Islet of Langerhans (tissue), 1 donor: ENCODE measurements around the gene ADARB1.

Experiments
- FAIRE-seq: peaks from one replicate; lab custom pipeline; 2011; peaks lifted over from hg19 to GRCh38; lab: Jason Lieb, UNC

The ADARB1 gene

GRCh38 chr21:45253633-45254459 is 179.5 kb downstream of the ADARB1 start:
- no peak for FAIRE-seq

- no peak for FAIRE-seq
Measured at GRCh38 chr21:45254460-45254930, 180.1 kb downstream of the ADARB1 start.

DNA sequence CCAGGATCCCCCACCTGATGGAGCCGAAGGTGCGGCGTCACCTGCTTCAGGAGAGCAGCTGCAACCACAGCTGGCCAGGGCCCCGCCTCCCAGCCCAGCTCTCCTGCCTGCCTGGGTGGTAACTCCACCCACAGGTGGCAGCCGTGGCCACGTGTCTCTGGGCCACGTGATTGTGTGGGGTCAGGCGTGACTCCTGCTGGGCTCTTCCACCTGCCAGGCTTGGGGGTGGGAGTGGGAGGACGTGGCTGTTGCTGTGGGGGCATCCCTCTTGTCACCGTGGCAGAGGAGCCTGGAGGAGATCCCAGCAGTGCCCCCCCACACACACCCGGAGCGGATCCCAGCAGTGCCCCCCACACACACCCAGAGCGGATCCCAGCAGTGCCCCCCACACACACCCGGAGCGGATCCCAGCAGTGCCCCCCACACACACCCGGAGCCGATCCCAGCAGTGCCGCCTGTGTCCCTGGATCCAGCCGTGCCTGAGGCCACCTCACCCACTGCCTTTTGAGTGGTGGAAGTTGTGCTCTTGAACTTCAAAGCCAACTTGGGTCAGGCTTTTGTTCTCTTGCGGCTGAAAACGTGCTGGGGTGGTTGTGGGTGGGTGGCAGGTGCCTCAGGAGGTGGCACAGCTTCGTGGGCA is 181.1 kb downstream of the ADARB1 start:
- FAIRE-seq: no peak

DNA sequence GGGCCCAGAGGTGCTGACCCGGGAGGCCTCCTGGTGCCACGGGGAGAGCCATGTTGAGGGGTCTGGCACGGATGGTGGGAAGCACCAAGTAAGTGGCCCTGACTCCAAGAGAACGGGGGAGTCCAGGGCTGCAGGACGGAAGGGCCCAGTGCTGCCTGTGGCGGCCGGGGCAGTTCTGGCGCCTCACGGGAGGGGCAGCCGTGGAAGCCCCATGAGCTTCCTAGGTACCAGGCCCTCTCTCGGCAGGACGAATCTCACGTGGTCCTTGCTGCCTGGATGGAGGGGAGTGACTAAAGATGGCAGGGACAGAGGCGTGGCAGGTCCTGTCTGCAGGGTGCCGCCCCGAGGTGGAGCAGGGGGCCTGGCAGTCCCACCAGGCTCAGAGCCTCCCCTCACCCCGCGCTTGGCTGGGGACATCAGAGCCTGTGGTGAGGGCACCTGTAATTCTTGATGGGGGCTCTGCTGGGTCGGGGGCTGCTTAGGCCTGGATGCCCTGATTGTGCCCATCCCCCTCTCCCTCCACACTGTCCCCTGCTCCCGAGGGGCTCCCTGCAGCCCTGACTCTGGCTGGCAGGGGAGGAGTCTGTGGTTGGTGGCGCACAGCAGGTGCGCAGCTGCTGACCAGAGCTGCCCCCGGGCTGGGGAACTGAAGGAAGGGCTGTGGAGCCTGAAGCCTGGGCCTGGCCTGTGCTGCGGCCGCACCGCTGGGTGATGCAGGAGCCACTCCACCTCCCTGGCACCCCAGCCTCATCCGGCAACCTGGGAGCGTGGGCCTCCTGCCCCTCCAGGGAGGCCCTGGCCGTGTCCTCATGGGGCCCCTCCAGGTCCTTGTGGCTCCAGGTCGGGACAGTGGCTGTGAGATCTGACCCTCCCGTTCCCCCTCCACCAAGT is 181.9 kb downstream of the ADARB1 start:
- no peak for FAIRE-seq

DNA sequence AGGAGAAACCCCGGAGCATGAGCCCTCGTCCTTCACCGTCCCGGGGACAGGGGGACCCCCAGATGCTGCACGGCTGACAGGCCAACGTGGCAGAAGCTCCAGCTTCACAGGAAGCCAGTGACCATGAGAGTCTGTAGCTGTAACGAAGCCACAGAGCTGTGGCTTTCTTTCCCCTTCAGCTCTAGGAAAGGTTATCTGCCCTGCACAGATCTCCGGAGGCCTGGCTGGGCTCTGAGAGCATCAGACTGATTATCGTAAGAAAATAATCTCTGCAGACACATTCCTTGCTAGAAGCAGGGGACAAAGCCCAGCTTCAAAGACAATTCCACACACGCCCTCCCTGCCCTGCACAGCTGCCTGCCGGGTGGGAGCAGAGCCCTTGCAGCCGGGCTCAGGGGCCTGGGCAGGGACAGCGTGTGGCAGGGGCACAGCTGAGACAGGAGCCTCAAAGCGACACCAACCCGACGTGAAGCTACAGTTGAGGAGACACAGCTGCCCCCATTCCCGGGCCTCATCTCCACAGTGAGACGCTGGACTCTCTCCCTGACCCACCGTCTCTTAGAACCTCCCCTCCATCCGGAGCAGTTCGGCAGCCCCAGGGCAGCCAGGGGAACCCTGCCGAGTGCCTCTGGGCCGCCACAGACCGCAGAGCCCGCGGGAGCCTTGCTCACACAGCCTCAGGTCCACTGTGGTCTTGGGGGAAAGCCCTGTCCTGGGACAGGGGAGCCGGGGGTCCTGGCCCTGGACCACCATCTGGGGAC is 182.7 kb downstream of the ADARB1 start:
- FAIRE-seq: no peak

- FAIRE-seq: no peak
Measured at GRCh38 chr21:45257673-45258341, 183.4 kb downstream of the ADARB1 start.

DNA sequence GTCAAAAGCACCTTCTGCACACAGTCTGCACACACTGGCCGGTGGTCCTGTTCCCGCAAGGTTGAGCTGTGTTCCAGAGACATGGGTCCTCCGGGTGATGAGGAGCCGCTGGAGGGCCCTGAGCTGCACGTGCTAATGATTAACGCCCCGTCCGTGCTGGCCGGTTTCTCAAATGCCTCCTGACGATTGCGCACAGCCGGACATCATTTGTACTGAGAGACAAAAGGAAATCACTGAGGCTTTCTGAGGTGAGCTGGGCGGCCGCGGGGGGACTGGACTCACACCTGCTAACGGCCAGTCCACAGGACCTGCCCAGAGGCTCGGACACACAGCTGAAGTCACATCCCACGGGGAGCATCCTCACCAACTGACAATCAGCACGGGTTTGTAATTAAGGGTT is 184.1 kb downstream of the ADARB1 start:
- no peak for FAIRE-seq

DNA sequence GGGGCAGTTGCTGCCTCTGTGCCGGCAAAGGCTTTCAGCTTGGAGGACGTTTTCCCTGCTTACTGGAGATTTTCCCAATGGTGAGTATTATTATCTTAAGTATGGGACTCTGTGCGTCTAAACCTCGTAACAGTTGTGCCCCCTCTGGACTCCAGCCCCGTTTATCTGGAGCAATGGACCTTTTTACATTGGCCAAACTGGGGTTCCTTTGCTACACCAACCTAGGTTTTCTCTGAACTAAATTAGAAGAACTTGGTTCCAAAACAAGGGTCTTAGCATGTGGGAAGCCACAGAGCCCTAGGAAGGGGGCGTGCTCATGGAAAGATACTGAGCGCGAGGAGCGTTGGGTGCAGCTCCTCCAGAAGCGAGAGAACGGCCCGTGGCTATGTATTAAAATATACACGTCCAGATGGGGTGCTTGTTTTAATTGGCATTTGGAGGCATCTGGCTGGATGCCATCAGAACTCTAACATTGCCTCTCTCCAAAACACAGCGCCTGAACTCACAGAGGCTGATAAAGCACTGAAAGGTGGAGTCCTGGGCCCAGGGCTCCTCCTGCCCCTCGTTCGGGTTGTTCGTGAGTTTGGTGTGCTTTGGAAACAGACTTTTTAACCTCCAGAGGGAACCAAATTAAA is 184.9 kb downstream of the ADARB1 start:
- FAIRE-seq: no peak

DNA sequence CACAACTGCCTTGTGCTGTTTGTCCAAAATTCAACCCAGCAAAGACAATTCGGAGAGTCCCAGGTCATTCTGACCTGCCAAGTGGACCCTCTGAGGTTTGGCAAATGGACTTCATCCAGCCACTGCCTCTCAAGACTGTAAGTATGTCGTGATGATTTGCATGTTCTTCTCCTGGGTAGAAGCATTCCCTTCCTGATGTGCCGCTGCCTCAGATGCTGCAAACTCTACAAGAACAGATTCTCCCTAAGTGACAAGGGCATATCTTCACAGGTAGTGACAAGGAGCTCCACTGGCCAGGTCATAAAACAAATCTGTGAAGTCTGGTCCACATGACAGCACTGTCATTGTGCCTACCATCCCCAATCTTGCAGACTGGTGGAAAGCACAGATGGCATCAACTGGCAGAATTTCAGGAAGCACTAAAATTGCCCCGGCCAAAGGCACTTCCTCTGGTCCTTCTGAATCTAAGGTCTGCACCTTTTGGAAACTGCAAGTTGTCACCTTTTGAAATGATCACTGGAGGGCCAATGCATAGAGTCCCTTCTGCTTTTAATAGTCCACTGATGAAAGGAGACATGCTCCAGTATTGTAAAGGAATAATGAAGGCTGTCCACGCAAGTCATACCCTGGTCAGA is 185.9 kb downstream of the ADARB1 start:
- no peak for FAIRE-seq

- FAIRE-seq: no peak
Measured at GRCh38 chr21:45261093-45261492, 186.7 kb downstream of the ADARB1 start.

GRCh38 chr21:45262041-45262581 is 187.7 kb downstream of the ADARB1 start:
- FAIRE-seq: no peak

GRCh38 chr21:45262616-45263015 is 188.2 kb downstream of the ADARB1 start:
- FAIRE-seq: no peak

DNA sequence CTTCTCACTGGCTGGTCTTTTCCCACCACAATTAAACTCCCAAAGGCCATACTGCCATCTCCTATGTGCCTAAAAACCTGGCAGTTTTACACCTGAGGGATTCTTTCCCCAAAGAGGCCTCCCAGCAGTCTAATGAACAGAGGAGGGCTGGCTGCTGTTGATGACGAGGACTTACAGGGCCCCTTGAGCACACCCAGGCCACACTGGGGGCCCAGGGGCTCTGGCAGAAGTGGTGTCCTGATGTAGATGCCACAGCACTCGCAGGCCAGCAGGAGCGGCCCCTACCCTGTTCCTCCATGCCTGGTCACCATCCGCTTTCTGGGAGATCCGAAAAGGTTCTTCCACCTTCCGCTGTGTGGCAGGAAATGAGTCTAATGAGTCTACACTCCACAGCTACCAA is 189.2 kb downstream of the ADARB1 start:
- no peak for FAIRE-seq

- FAIRE-seq: no peak
Measured at GRCh38 chr21:45264146-45264911, 189.9 kb downstream of the ADARB1 start.

DNA sequence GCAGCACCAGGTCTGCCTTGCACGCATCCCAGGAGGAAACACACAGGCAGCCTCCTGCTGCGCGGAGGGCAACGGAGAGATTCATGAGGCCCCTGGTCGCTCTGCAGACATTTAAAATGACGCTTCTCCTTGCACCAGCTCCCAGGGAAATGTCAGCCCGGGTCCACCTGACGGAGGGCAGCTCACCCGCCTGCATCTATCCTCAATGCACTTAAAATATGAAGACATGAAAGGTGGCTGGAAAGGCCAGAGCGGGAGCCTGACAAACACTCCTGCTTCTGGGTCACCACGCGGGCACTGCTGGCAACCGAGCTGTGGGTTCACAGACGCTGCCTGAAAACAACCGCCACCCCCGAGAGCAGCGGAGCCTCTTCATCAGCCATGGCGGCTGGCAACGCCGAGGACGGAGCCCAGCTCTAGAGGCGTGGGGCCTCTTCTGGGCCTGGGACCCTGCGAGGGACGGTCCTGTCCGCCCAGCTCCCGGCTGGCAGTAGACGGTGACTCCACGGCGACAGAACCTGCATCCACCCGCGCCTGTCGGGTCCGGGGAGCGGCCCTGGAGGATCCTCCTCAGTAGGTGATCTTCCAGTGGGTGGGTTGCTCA is 190.6 kb downstream of the ADARB1 start:
- no peak for FAIRE-seq

DNA sequence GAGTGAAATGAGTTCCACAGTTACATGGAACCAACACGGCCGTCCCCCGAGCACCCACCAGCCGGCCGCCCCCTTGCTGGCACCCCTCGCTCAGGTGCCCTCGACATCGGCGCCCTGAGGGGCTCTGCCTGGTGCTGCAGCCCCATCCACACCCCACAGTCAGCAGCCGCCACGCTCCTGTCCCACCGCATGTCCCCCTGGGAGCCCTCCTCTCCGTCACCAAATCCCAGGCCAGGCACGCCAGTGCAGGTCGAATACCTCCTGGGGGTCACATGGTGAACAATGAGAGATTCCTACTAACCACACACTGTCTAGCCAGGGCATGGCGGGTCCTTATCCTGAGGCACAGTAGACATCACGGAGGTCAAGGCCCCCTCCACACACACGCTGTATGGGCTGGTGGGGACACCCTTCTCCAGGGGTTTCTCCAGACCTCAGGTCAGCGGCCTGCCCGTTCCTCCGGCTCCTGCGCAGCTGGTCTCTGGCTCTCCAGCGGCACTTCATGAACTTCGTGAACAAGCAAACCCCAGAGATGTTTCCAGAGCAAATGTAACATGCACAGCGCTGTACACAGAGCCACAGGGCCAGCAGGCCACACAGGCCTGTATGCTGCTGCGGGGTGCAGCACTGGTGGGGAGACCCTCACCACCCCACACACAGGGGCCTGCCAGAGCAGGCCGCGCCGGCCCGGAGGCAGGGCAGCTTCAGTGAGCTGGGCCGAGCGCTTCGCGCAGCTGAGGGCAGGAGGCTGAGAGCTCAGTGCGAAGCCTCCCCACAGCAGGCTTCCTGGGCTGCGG is 191.5 kb downstream of the ADARB1 start:
- FAIRE-seq: no peak

DNA sequence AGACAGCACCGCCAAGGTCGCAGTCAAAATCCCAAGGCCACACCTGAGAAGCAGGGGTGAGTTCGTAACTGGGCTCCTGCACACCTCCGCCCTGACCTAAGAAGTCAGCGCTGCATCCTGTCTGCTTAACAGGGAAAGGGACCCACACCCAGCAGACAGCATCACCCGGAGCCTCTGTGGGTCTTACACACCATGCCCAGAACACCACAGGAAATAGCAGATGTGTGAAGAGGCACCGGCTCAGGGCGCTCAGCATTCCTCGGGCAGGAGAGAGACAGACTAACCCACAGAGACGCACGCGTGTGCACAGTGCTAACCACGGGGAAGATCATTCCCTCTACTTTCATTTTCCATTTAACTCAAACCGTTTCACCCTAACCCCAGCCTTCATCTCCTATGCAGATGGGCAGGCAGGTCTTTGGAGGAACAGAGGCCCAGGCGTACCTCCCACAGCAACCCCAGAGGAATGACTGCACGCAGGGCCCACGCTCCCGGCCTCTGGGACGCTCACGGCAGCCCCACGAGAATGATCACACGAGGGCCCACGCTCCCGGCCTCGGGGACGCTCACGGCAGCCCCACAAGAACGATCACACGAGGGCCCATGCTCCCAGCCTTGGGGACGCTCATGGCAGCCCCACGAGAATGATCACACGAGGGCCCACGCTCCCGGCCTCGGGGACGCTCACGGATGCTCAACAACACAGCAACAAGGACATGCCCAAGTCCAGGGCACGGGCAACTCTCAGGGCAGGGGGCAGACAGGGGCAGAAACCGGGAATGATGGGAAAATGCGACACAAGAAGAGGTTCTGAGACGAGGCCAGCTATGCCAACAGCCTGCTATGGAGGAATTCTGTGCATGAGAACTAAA is 192.4 kb downstream of the ADARB1 start:
- FAIRE-seq: no peak
